Measurements from ENCODE around the gene TRIM7.

- TF ChIP-seq EZH2 (IDR thresholded peaks at IDR 0.05; ENCODE audit: insufficient read depth, poor library complexity, severe bottlenecking) (no peak), EZH2phosphoT487 (IDR thresholded peaks at IDR 0.05; ENCODE audit: insufficient read depth, low read depth) (no peak)
Measured at GRCh38 chr5:181158869-181159268, 46.1 kb downstream of the TRIM7 start.
